Thyroid gland (tissue), 4 donors: Measurements from ENCODE around the gene GAB4.

Experiments
- CTCF ChIP-seq, 6 experiments: fragments of 200-600 bp in 3 of 6; fragments of 450-650 bp in 3 of 6; sonication (generic) in 3 of 6; IDR thresholded peaks; one replicate each; pipeline ENCODE4 v1.5.1; 2016 to 2019; ENCODE audit warnings: antibody characterized with exemption in 6 of 6, mild to moderate bottlenecking in 2 of 6, inconsistent platforms in 1 of 6, moderate library complexity in 1 of 6
- POLR2A ChIP-seq, 2 donors: fragments of 450-650 bp; IDR thresholded peaks; one replicate each; pipeline ENCODE4 v1.6.1; 2017; ENCODE audit warnings: antibody characterized with exemption in 2 of 2, mild to moderate bottlenecking in 2 of 2, moderate library complexity in 1 of 2

GRCh38 chr22:16932577-16932976, 75.4 kb downstream of the GAB4 start:
- no peak for TF ChIP-seq CTCF (IDR thresholded peaks at IDR 0.05)
- TF ChIP-seq POLR2A (IDR thresholded peaks at IDR 0.05): no peak
